Kasumi-1 (cell line): Measurements from ENCODE around the gene STT3B.

Experiments used
- DNase-seq, 2 experiments: peaks; one replicate each; lab custom pipeline; 2025; lab: John Stamatoyannopoulos, UW

Gene STT3B

GRCh38 chr3:31552103-31552502, 19.4 kb downstream of the STT3B start:
- DNase-seq = no peak

GRCh38 chr3:31553258-31553657, 20.5 kb downstream of the STT3B start:
- no peak for DNase-seq

- DNase-seq = no peak
Measured at GRCh38 chr3:31555204-31555603, 22.5 kb downstream of the STT3B start.

- DNase-seq = no peak
Measured at GRCh38 chr3:31559872-31560534, 27.3 kb downstream of the STT3B start.

GRCh38 chr3:31561891-31562290, 29.2 kb downstream of the STT3B start:
- no peak for DNase-seq

- peak; percentile 16 to 27 for DNase-seq
Measured at GRCh38 chr3:31562525-31562924, 29.8 kb downstream of the STT3B start.

- no peak for DNase-seq
Measured at GRCh38 chr3:31565288-31565687, 32.6 kb downstream of the STT3B start.

GRCh38 chr3:31567036-31567435, 34.3 kb downstream of the STT3B start:
- peak; percentile 47 to 58 for DNase-seq

- peak; percentile 9 to 26 for DNase-seq
Measured at GRCh38 chr3:31568649-31569048, 35.9 kb downstream of the STT3B start.

GRCh38 chr3:31571325-31571724, 38.6 kb downstream of the STT3B start:
- no peak for DNase-seq

GRCh38 chr3:31572236-31573004, 39.7 kb downstream of the STT3B start:
- no peak for DNase-seq

GRCh38 chr3:31573036-31573779, 40.5 kb downstream of the STT3B start:
- DNase-seq = peak; percentile 52 to 67

GRCh38 chr3:31575448-31575847, 42.7 kb downstream of the STT3B start:
- DNase-seq = peak; percentile 17 to 25

GRCh38 chr3:31576521-31576920, 43.8 kb downstream of the STT3B start:
- no peak for DNase-seq

GRCh38 chr3:31577232-31577631, 44.5 kb downstream of the STT3B start:
- no peak for DNase-seq

GRCh38 chr3:31579828-31580227, 47.1 kb downstream of the STT3B start:
- no peak for DNase-seq

- no peak for DNase-seq
Measured at GRCh38 chr3:31580645-31581044, 47.9 kb downstream of the STT3B start.

GRCh38 chr3:31581660-31582059, 48.9 kb downstream of the STT3B start:
- DNase-seq = peak in 1 of 2 experiments; percentile 22

GRCh38 chr3:31589228-31589627, 56.5 kb downstream of the STT3B start:
- DNase-seq = no peak

- no peak for DNase-seq
Measured at GRCh38 chr3:31590650-31591049, 57.9 kb downstream of the STT3B start.

GRCh38 chr3:31592764-31593163, 60.0 kb downstream of the STT3B start:
- DNase-seq = no peak

GRCh38 chr3:31596176-31596575, 63.5 kb downstream of the STT3B start:
- DNase-seq = no peak

- DNase-seq = no peak
Measured at GRCh38 chr3:31600431-31600830, 67.7 kb downstream of the STT3B start.
